Activated B cell treated with CpG ODN at 0.5 μM for 24 hours (primary cell): ENCODE data around the gene GSTO2. TPM values are rescaled to one million over a fixed set of nuclear protein-coding genes. Genes with fewer than 3 reads are reported as not detected.
A peak's percentile ranks its signal among the peaks of the same experiment; 100 is the strongest.

ENCODE experiments used
- ATAC-seq: fragments of 200-7000 bp; cut with Tn5 transposase; one replicate; pipeline ENCODE4 v1.10.0; 2021; ENCODE audit warnings: low read depth, mild to moderate bottlenecking, moderate library complexity
- CTCF ChIA-PET: fragments of 350-600 bp; sonication (Branson Sonifier 250); formaldehyde crosslinking; loops from one replicate; lab custom pipeline; 2021; ENCODE audit warnings: antibody characterized with exemption; lab: Charles Lee
- POLR2A ChIA-PET: fragments of 350-600 bp; sonication (Branson Sonifier 250); formaldehyde crosslinking; loops from one replicate; lab custom pipeline; 2021; ENCODE audit warnings: antibody characterized with exemption; lab: Charles Lee
- DNase-seq: peaks from one replicate; pipeline ENCODE4 v3.0.0; 2022
- H3K27ac Mint-ChIP-seq: one replicate; pipeline ENCODE4 v1.8.0; 2020; ENCODE audit warnings: mixed read lengths
- H3K27me3 Mint-ChIP-seq: one replicate; pipeline ENCODE4 v1.8.0; 2021; ENCODE audit warnings: mixed read lengths
- H3K36me3 Mint-ChIP-seq: one replicate; pipeline ENCODE4 v1.8.0; 2021; ENCODE audit warnings: low read depth, mixed read lengths
- H3K4me1 Mint-ChIP-seq: one replicate; pipeline ENCODE4 v1.8.0; 2021; ENCODE audit warnings: mixed read lengths
- H3K4me3 Mint-ChIP-seq: one replicate; pipeline ENCODE4 v1.8.0; 2020; ENCODE audit warnings: mild to moderate bottlenecking, mixed read lengths
- H3K9me3 Mint-ChIP-seq: one replicate; pipeline ENCODE4 v1.8.0; 2020; ENCODE audit warnings: mixed read lengths
- CTCF ChIP-seq: fragments of 200-600 bp; IDR thresholded peaks from one replicate; pipeline ENCODE4 v1.8.0; 2022; ENCODE audit warnings: antibody characterized with exemption, mild to moderate bottlenecking
- intact Hi-C: fragments of 100-400 bp; cut with micrococcal nuclease; formaldehyde crosslinking; loops from one replicate; pipeline ENCODE4 v1.15.1; 2024
- total RNA-seq: library from RNA; stranded (reverse); gene quantifications from 2 replicates; pipeline ENCODE4 v1.2.3, GENCODE V29; 2022

Gene GSTO2
- total RNA-seq, 1 donor from 2014 or later: 0.91 TPM

GRCh38 chr10:104259999-104260774 lies 8.8 kb upstream of the GSTO2 start:
- ChIA-PET POLR2A (no interaction called here), CTCF (no interaction called here)
- H3K4me3 Mint-ChIP-seq: no peak overlapping the region
- TF ChIP-seq CTCF: no peak
- ATAC-seq (no peak), DNase-seq (no peak)
- intact Hi-C loops: no loop called here
- H3K27me3 Mint-ChIP-seq: no peaks in the 10 kb centered on the region
- peaks cover 53% of the 10 kb centered on the region for H3K4me1 Mint-ChIP-seq
- H3K27ac Mint-ChIP-seq: peak overlapping the region; percentile 38
- peaks cover 71% of the 10 kb centered on the region for H3K36me3 Mint-ChIP-seq
- no peaks in the 10 kb centered on the region for H3K9me3 Mint-ChIP-seq

GRCh38 chr10:104260775-104261115 lies 8.2 kb upstream of the GSTO2 start:
- TF ChIP-seq CTCF: no peak
- peaks cover 73% of the 10 kb centered on the region for H3K36me3 Mint-ChIP-seq
- ChIA-PET CTCF (no interaction called here), POLR2A (no interaction called here)
- no peaks in the 10 kb centered on the region for H3K9me3 Mint-ChIP-seq
- ATAC-seq: no peak
- intact Hi-C loops: no loop called here
- no peak overlapping the region for H3K4me3 Mint-ChIP-seq
- peak overlapping the region; percentile 38 for H3K27ac Mint-ChIP-seq
- no peak for DNase-seq
- no peaks in the 10 kb centered on the region for H3K27me3 Mint-ChIP-seq
- H3K4me1 Mint-ChIP-seq: peaks cover 54% of the 10 kb centered on the region

GRCh38 chr10:104262055-104262454 lies 6.9 kb upstream of the GSTO2 start:
- Mint-ChIP-seq H3K4me3 (no peak overlapping the region), H3K9me3 (no peaks in the 10 kb centered on the region), H3K4me1 (peaks cover 54% of the 10 kb centered on the region), H3K27ac (no peak overlapping the region), H3K27me3 (no peaks in the 10 kb centered on the region), H3K36me3 (peaks cover 81% of the 10 kb centered on the region)
- ATAC-seq (no peak), DNase-seq (no peak)
- ChIA-PET CTCF (no interaction called here), POLR2A (interaction anchor here (1.4 kb wide), 1 partner anchor 8 kb away, joined by 3 read pairs; the partner anchor contains the start of gene GSTO1)
- TF ChIP-seq CTCF: no peak
- intact Hi-C loops: no loop called here

- no peak overlapping the region for H3K27ac Mint-ChIP-seq
- H3K36me3 Mint-ChIP-seq: peaks cover 76% of the 10 kb centered on the region
- H3K9me3 Mint-ChIP-seq: no peaks in the 10 kb centered on the region
- H3K4me3 Mint-ChIP-seq: no peak overlapping the region
- POLR2A ChIA-PET: interaction anchor here (2.7 kb wide), 1 partner anchor 10 kb away, joined by 7 read pairs; the partner anchor contains the start of gene GSTO1
- no peak for TF ChIP-seq CTCF
- intact Hi-C loops: loop anchor here (5.0 kb wide), 1 partner anchor 297 kb away; the partner anchor contains the start of gene SLK
- no peak for ATAC-seq
- CTCF ChIA-PET: no interaction called here
- peaks cover 61% of the 10 kb centered on the region for H3K4me1 Mint-ChIP-seq
- H3K27me3 Mint-ChIP-seq: no peaks in the 10 kb centered on the region
- no peak for DNase-seq
Measured at GRCh38 chr10:104264783-104265182, 4.2 kb upstream of the GSTO2 start.

GRCh38 chr10:104267721-104268404 lies 1.1 kb upstream of the GSTO2 start:
- peak overlapping the region; percentile 91 for H3K4me3 Mint-ChIP-seq
- peaks cover 44% of the 10 kb centered on the region for H3K4me1 Mint-ChIP-seq
- intact Hi-C loops: loop anchor here (1.0 to 5.0 kb wide), 3 partner anchors 70 to 350 kb away; partner anchors contain the start of genes ITPRIP, SLK and STN1
- TF ChIP-seq CTCF: no peak
- POLR2A ChIA-PET: interaction anchor here (0.6 to 3.2 kb wide), 6 partner anchors 12 to 1623 kb away, joined by 3 to 45 read pairs (median 4); partner anchors contain the start of genes GSTO1 and SFR1
- peak overlapping the region; percentile 95 for H3K27ac Mint-ChIP-seq
- no peak for ATAC-seq
- no peak for DNase-seq
- CTCF ChIA-PET: no interaction called here
- no peaks in the 10 kb centered on the region for H3K27me3 Mint-ChIP-seq
- H3K9me3 Mint-ChIP-seq: no peaks in the 10 kb centered on the region
- peaks cover 50% of the 10 kb centered on the region for H3K36me3 Mint-ChIP-seq
